ENCODE results near the gene APBB2.

DNA sequence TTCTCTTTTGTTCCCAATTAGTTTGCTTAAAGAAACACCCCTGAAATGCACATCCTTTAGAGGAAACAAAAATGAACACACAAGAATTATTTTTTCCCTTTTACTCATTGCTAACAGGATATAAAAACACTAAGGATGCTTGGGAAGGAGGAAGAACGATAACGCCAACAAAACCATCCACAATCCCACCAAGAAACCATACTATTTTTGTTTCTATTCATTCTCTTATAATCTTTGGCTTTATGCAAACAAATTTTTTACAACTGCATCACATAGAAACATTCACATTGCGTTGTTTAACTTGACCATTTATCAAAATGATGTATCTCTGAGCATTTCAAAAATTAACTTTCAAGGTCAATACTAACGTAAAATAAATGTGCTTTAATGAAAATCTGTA is 12.0 kb downstream of the APBB2 start:
- TF ChIP-seq, protein P1, sequence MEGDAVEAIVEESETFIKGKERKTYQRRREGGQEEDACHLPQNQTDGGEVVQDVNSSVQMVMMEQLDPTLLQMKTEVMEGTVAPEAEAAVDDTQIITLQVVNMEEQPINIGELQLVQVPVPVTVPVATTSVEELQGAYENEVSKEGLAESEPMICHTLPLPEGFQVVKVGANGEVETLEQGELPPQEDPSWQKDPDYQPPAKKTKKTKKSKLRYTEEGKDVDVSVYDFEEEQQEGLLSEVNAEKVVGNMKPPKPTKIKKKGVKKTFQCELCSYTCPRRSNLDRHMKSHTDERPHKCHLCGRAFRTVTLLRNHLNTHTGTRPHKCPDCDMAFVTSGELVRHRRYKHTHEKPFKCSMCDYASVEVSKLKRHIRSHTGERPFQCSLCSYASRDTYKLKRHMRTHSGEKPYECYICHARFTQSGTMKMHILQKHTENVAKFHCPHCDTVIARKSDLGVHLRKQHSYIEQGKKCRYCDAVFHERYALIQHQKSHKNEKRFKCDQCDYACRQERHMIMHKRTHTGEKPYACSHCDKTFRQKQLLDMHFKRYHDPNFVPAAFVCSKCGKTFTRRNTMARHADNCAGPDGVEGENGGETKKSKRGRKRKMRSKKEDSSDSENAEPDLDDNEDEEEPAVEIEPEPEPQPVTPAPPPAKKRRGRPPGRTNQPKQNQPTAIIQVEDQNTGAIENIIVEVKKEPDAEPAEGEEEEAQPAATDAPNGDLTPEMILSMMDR (conservative IDR thresholded peaks at IDR 0.05; ENCODE audit: low read depth in 2 of 2): no peak
- no peak for TF ChIP-seq EZH2 (IDR thresholded peaks at IDR 0.05; ENCODE audit: low read depth, unreplicated experiment)
- TF ChIP-seq ZNF331 (CRISPR knock-in tag; IDR thresholded peaks at IDR 0.05; ENCODE audit: low read depth): no peak
- TF ChIP-seq, protein P2, sequence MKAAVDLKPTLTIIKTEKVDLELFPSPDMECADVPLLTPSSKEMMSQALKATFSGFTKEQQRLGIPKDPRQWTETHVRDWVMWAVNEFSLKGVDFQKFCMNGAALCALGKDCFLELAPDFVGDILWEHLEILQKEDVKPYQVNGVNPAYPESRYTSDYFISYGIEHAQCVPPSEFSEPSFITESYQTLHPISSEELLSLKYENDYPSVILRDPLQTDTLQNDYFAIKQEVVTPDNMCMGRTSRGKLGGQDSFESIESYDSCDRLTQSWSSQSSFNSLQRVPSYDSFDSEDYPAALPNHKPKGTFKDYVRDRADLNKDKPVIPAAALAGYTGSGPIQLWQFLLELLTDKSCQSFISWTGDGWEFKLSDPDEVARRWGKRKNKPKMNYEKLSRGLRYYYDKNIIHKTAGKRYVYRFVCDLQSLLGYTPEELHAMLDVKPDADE (IDR thresholded peaks at IDR 0.05): no peak
- TF ChIP-seq, protein P3, sequence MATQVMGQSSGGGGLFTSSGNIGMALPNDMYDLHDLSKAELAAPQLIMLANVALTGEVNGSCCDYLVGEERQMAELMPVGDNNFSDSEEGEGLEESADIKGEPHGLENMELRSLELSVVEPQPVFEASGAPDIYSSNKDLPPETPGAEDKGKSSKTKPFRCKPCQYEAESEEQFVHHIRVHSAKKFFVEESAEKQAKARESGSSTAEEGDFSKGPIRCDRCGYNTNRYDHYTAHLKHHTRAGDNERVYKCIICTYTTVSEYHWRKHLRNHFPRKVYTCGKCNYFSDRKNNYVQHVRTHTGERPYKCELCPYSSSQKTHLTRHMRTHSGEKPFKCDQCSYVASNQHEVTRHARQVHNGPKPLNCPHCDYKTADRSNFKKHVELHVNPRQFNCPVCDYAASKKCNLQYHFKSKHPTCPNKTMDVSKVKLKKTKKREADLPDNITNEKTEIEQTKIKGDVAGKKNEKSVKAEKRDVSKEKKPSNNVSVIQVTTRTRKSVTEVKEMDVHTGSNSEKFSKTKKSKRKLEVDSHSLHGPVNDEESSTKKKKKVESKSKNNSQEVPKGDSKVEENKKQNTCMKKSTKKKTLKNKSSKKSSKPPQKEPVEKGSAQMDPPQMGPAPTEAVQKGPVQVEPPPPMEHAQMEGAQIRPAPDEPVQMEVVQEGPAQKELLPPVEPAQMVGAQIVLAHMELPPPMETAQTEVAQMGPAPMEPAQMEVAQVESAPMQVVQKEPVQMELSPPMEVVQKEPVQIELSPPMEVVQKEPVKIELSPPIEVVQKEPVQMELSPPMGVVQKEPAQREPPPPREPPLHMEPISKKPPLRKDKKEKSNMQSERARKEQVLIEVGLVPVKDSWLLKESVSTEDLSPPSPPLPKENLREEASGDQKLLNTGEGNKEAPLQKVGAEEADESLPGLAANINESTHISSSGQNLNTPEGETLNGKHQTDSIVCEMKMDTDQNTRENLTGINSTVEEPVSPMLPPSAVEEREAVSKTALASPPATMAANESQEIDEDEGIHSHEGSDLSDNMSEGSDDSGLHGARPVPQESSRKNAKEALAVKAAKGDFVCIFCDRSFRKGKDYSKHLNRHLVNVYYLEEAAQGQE (IDR thresholded peaks at IDR 0.05; ENCODE audit: unreplicated experiment): no peak
- TF ChIP-seq POLR2AphosphoS5 (IDR thresholded peaks at IDR 0.05; ENCODE audit: low read depth): no peak
- TF ChIP-seq EZH2phosphoT487 (IDR thresholded peaks at IDR 0.05; ENCODE audit: unreplicated experiment): no peak
- no peak for TF ChIP-seq CREB1 (CRISPR knock-in tag; IDR thresholded peaks at IDR 0.05; ENCODE audit: low read depth)
- no peak for TF ChIP-seq NANOG (IDR thresholded peaks at IDR 0.05; ENCODE audit: borderline replicate concordance)
- TF ChIP-seq JUNB (IDR thresholded peaks at IDR 0.05; ENCODE audit: unreplicated experiment): no peak
